Measurements from ENCODE around the gene CREBBP.

The CREBBP gene

DNA sequence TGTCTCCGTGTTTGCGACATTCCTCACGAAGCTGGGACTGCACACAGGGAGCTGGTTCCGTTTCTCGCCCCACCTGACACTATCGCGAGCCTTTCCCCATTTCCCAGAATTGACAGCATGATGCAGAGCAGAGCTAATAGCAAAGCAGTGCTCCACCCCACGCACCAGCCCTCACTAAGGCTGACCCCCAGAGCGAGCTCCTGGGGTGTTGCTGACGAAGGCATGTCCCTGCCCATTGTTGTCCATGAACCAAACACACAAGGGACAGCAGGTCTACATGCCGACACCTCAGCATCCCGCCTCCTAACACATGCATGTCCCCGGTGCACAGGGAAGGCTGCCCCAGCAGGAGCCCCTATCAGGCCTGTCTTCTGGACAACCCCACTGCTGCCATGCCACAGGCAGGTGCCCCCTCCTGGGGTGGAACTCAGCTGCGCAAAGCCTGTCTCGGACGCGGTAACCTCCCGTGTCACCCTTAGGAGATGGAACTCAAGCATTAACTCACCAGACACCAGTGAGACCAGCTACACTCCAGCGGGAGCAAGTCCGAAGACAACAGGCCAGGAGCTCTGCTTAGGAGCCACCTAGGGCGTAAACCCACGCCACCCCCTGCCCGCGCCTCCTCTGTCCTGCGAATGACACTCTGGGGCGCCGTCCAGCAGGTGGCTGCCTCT is 146.3 kb downstream of the CREBBP start:
- TF ChIP-seq, protein P1, sequence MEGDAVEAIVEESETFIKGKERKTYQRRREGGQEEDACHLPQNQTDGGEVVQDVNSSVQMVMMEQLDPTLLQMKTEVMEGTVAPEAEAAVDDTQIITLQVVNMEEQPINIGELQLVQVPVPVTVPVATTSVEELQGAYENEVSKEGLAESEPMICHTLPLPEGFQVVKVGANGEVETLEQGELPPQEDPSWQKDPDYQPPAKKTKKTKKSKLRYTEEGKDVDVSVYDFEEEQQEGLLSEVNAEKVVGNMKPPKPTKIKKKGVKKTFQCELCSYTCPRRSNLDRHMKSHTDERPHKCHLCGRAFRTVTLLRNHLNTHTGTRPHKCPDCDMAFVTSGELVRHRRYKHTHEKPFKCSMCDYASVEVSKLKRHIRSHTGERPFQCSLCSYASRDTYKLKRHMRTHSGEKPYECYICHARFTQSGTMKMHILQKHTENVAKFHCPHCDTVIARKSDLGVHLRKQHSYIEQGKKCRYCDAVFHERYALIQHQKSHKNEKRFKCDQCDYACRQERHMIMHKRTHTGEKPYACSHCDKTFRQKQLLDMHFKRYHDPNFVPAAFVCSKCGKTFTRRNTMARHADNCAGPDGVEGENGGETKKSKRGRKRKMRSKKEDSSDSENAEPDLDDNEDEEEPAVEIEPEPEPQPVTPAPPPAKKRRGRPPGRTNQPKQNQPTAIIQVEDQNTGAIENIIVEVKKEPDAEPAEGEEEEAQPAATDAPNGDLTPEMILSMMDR (IDR thresholded peaks at IDR 0.05): no peak
- TF ChIP-seq ZFX (IDR thresholded peaks at IDR 0.05; ENCODE audit: borderline replicate concordance): no peak
- no peak overlapping the region for H3K27ac ChIP-seq

- H3K27ac ChIP-seq: no peak overlapping the region
- TF ChIP-seq, protein P1 (IDR thresholded peaks at IDR 0.05): no peak
Observed at GRCh38 chr16:3732171-3732570, 148.3 kb downstream of the CREBBP start.

GRCh38 chr16:3731126-3731935 is 149.2 kb downstream of the CREBBP start:
- no peak overlapping the region for H3K27ac ChIP-seq
- TF ChIP-seq, protein P1 (IDR thresholded peaks at IDR 0.05): no peak
- no peak for TF ChIP-seq ZFX (IDR thresholded peaks at IDR 0.05; ENCODE audit: borderline replicate concordance)

DNA sequence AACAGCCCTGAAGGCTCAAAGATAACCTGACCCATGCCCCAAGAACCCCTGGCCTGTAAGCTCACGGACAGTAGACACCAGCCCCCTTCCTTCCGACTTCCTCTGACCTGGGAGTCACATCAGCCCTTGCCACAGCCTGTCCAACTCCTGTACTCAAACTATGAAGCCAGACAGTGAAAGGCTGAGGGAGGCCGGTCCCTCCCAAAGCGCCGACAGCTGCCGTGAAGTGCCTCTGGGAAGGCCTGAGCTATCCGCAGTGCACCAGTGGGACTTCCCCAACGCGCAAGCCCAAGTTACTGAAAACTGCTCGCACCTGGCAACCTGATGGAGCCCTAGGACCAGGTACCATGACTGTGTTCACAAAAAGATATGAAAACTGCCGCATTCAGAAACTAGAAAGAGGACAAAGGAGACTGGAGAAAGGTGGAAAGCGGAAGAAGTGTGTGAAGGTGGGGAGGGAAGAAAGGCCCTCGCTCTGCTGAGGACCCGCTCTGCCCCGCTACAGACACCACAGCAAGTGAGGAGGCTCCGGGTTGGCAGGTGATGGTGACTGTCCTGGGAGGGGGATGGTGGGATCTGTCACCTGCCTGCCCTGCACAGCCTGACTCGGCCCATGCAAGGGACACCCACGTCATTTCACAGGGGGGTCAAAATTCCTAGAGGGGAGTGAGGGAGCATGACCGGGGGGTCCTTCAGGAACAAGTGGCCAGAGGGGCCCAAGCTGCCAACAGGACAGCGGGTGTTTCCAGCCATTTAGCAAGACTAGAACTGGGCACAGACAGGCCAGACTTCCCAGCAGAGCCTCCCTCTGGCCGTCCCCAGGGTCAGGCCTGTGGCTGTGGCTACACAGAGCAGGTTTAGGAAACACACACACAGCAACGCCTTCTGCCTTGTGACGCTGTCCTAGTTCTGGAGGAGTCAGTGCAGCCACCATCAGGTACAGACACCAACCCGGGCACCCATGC is 150.1 kb downstream of the CREBBP start:
- H3K27ac ChIP-seq: no peak overlapping the region
- TF ChIP-seq, protein P1 (IDR thresholded peaks at IDR 0.05): no peak
- no peak for TF ChIP-seq ZFX (IDR thresholded peaks at IDR 0.05; ENCODE audit: borderline replicate concordance)

DNA sequence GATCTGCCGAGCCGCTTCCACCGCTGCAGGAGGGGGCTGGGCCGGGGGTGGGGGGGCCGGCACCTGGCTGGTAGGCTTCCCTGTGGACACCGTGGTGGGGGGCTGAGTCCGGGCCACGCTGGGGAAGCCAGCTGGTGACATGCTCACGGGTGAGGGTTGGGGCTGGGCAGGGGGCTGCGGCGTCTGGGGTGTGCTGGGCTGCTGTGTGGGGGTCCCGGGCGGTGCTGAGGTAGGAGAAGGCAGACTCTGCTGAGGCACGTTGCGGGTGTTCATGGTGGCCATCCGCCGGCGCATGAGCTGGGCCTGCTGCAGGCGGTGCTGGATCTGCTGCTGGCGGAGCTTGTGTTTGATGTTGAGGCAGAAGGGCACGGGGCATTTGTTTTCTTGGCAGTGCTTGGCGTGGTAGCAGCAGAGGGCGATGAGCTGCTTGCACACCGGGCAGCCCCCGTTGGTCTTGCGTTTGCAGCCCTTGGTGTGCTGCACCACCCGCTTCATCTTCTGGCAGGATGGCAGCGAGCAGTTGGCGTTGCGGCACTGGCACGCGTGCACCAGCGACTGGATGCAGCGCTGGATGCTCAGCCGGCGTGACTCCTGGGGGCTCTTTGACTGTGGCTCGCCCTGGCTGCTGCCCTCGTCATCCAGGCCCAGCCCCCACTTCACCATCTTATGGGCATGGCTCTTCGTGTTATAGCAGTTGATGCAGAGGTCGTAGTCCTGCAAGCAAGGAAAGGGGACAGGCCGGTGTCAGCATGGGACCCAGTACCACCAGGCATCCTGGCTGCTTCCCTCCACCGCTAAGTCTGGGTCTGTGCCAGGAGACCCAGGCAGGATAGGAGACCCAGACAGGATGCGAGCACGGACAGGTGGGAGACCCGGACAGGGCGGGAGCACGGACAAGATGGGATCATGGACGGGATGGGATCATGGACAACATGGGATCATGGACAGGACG is 151.1 kb downstream of the CREBBP start:
- TF ChIP-seq ZFX (IDR thresholded peaks at IDR 0.05; ENCODE audit: borderline replicate concordance): no peak
- H3K27ac ChIP-seq: no peak overlapping the region

DNA sequence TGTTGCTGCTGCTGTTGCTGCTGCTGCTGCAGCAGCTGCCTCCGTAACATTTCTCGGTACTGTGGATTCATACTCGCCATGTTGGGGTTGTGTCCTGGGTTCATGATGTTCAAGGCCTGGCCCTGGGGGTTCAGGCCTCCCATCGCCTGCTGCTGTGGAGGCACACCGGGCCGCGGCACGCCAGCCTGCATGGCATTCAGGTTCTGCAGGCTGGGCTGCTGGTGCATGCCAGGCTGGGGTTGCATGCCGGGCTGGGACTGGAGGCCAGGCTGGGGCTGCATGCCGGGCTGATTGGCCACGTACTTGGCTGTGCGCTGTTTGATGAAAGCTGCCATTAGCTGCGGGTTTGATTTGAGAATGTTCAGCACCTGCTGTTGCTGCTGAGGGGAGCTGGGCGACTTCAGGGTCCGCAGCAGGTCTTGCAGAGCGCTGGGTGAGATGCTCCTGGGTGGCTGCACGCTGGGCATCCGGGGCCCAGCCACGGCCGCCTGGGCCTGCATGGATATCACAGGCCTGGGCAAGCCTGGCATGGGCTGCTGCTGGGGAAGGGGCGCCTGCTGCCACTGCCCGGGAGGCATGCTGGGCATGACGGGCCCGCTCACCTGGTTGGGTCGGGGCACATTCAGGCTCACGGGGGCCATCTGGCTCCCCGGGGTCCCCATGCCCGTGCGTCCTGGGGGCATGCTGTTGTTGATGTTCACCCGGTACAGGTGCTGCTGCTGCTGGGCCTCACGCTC is 151.9 kb downstream of the CREBBP start:
- TF ChIP-seq, protein P1 (IDR thresholded peaks at IDR 0.05): no peak
- TF ChIP-seq ZFX (IDR thresholded peaks at IDR 0.05; ENCODE audit: borderline replicate concordance): no peak
- no peak overlapping the region for H3K27ac ChIP-seq
